IMR-90 (cell line): ENCODE data around the gene NKD1. TPM values are rescaled to one million over a fixed set of nuclear protein-coding genes. Genes with fewer than 3 reads are reported as not detected.

Source experiments
- ATAC-seq: fragments of 200-7000 bp; cut with Tn5 transposase; 2 replicates; pipeline ENCODE4 v1.9.1; 2020; ENCODE audit warnings: low read depth, mild to moderate bottlenecking, moderate library complexity
- BruUV-seq: library from RNA; stranded (reverse); fragments of 400-500 nt; replicated peaks from 2 replicates; lab custom pipeline; 2021; lab: Mats Ljungman, UMichigan
- CTCF ChIA-PET: fragments of 300-600 bp; formaldehyde crosslinking; extraction: SDS; loops from one replicate; lab custom pipeline; 2021; ENCODE audit warnings: antibody characterized with exemption; lab: Yijun Ruan, JAX
- POLR2A ChIA-PET: fragments of 300-600 bp; sonication (Branson Sonifier 250); formaldehyde crosslinking; loops from one replicate; lab custom pipeline; 2022; ENCODE audit warnings: antibody characterized with exemption; ENCODE audit not compliant: unreplicated experiment; lab: Charles Lee
- DNase-seq: peaks from one replicate; pipeline ENCODE4 v3.0.0; 2013
- H2AFZ ChIP-seq: replicated peaks from 2 replicates; pipeline ENCODE3; 2013; ENCODE audit warnings: low read length, mild to moderate bottlenecking; ENCODE audit not compliant: poor library complexity
- H2AK5ac ChIP-seq: 2 replicates; pipeline ENCODE4 v1.6.1; 2013; ENCODE audit warnings: low read depth, low read length, inconsistent platforms
- H2AK9ac ChIP-seq: replicated peaks from 2 replicates; pipeline ENCODE3; 2013; ENCODE audit warnings: mild to moderate bottlenecking, low read depth, low read length, moderate library complexity; ENCODE audit not compliant: poor library complexity
- H2BK120ac ChIP-seq: 2 replicates; pipeline ENCODE4 v1.6.1; 2013; ENCODE audit warnings: low read depth, low read length, inconsistent platforms
- H2BK15ac ChIP-seq: 3 replicates; pipeline ENCODE4 v1.6.1; 2013; ENCODE audit warnings: low read depth, low read length, inconsistent platforms
- H2BK20ac ChIP-seq: 2 replicates; pipeline ENCODE4 v1.6.1; 2013; ENCODE audit warnings: low read depth, mild to moderate bottlenecking, inconsistent platforms, low read length, moderate library complexity
- H2BK5ac ChIP-seq: 2 replicates; pipeline ENCODE4 v1.6.1; 2013; ENCODE audit warnings: mild to moderate bottlenecking, low read depth, low read length, inconsistent platforms; ENCODE audit not compliant: poor library complexity, severe bottlenecking
- H3K14ac ChIP-seq: replicated peaks from 2 replicates; pipeline ENCODE4 v1.6.1; 2013; ENCODE audit warnings: low read depth, low read length, inconsistent platforms
- H3K18ac ChIP-seq: 2 replicates; pipeline ENCODE4 v1.6.1; 2013; ENCODE audit warnings: low read depth, low read length, control low read depth
- H3K23ac ChIP-seq: 2 replicates; pipeline ENCODE4 v1.6.1; 2013; ENCODE audit warnings: low read depth, low read length, inconsistent platforms
- H3K27ac ChIP-seq: 2 replicates; pipeline ENCODE4 v1.5.1; 2013; ENCODE audit warnings: mild to moderate bottlenecking, control low read depth, low read length; ENCODE audit not compliant: insufficient read depth
- H3K27me3 ChIP-seq: 2 replicates; pipeline ENCODE4 v1.6.1; 2013; ENCODE audit warnings: low read length; ENCODE audit not compliant: control insufficient read depth, insufficient read depth
- H3K36me3 ChIP-seq: 2 replicates; pipeline ENCODE4 v1.6.1; 2013; ENCODE audit warnings: low read length, mixed read lengths; ENCODE audit not compliant: control insufficient read depth, insufficient read depth
- H3K4ac ChIP-seq: 2 replicates; pipeline ENCODE4 v1.6.1; 2013; ENCODE audit warnings: low read depth, low read length, inconsistent platforms
- H3K4me1 ChIP-seq: 2 replicates; pipeline ENCODE4 v1.6.1; 2013; ENCODE audit warnings: low read length, mixed read lengths; ENCODE audit not compliant: control insufficient read depth, insufficient read depth
- H3K4me2 ChIP-seq: 2 replicates; pipeline ENCODE4 v1.6.1; 2013; ENCODE audit warnings: low read depth, mild to moderate bottlenecking, control low read depth, low read length, moderate library complexity
- H3K4me3 ChIP-seq: 2 replicates; pipeline ENCODE4 v1.5.1; 2013; ENCODE audit warnings: low read depth, mild to moderate bottlenecking, control low read depth, low read length, moderate library complexity; ENCODE audit not compliant: insufficient read depth
- H3K56ac ChIP-seq: 2 replicates; pipeline ENCODE4 v1.6.1; 2013; ENCODE audit warnings: low read length, inconsistent platforms; ENCODE audit not compliant: insufficient read depth; ENCODE audit errors: extremely low read depth
- H3K79me1 ChIP-seq, 2 experiments: 2 replicates each; pipeline ENCODE4 v1.6.1; 2013; ENCODE audit warnings: low read length in 2 of 2, inconsistent platforms in 1 of 2, low read depth in 1 of 2
- H3K9ac ChIP-seq: 2 replicates; pipeline ENCODE4 v1.6.1; 2013; ENCODE audit warnings: low read depth, low read length, control low read depth
- H3K9me1 ChIP-seq: 2 replicates; pipeline ENCODE4 v1.6.1; 2013; ENCODE audit warnings: low read length, inconsistent platforms; ENCODE audit not compliant: insufficient read depth
- H3K9me3 ChIP-seq: 2 replicates; pipeline ENCODE4 v1.6.1; 2013; ENCODE audit warnings: low read length; ENCODE audit not compliant: control insufficient read depth, insufficient read depth
- H4K20me1 ChIP-seq: 2 replicates; pipeline ENCODE4 v1.6.1; 2013; ENCODE audit warnings: low read length, inconsistent platforms; ENCODE audit not compliant: insufficient read depth
- H4K5ac ChIP-seq: 2 replicates; pipeline ENCODE4 v1.6.1; 2013; ENCODE audit warnings: mild to moderate bottlenecking, low read depth, low read length, control low read depth
- H4K8ac ChIP-seq, 2 experiments: 2 replicates each; pipeline ENCODE4 v1.6.1; 2013; ENCODE audit warnings: low read depth in 2 of 2, low read length in 2 of 2, control low read depth in 1 of 2, inconsistent platforms in 1 of 2
- H4K91ac ChIP-seq: 2 replicates; pipeline ENCODE4 v1.6.1; 2013; ENCODE audit warnings: low read depth, low read length, inconsistent platforms; ENCODE audit not compliant: insufficient read depth
- CHD1 ChIP-seq: IDR thresholded peaks from 2 replicates; pipeline ENCODE4 v1.6.1; 2012; ENCODE audit warnings: low read depth, low read length, improper control_type of control experiment
- ELK1 ChIP-seq: fragments of 150-350 bp; IDR thresholded peaks from 2 replicates; pipeline ENCODE4 v1.6.1; 2016; ENCODE audit warnings: low read depth, mild to moderate bottlenecking, low read length, moderate library complexity, borderline replicate concordance
- MAZ ChIP-seq: IDR thresholded peaks from 2 replicates; pipeline ENCODE4 v1.6.1; 2012; ENCODE audit warnings: low read depth, mild to moderate bottlenecking, low read length, improper control_type of control experiment, moderate library complexity, borderline replicate concordance
- MXI1 ChIP-seq: IDR thresholded peaks from 2 replicates; pipeline ENCODE4 v1.6.1; 2012; ENCODE audit warnings: low read depth, mild to moderate bottlenecking, low read length, moderate library complexity, borderline replicate concordance
- POLR2A ChIP-seq: IDR thresholded peaks from 2 replicates; pipeline ENCODE4 v1.6.1; 2012; ENCODE audit warnings: mild to moderate bottlenecking, low read depth, low read length
- RAD21 ChIP-seq: IDR thresholded peaks from 2 replicates; pipeline ENCODE4 v1.6.1; 2012; ENCODE audit warnings: low read length, improper control_type of control experiment
- RCOR1 ChIP-seq: IDR thresholded peaks from 2 replicates; pipeline ENCODE4 v1.6.1; 2012; ENCODE audit warnings: mild to moderate bottlenecking, low read length, improper control_type of control experiment; ENCODE audit not compliant: insufficient replicate concordance
- RFX5 ChIP-seq: IDR thresholded peaks from 2 replicates; pipeline ENCODE4 v1.8.0; 2012; ENCODE audit warnings: low read depth, mild to moderate bottlenecking, low read length, moderate library complexity
- SMC3 ChIP-seq: fragments of 150-350 bp; IDR thresholded peaks from 2 replicates; pipeline ENCODE4 v1.6.1; 2016; ENCODE audit warnings: low read depth, mild to moderate bottlenecking, antibody characterized with exemption, low read length, moderate library complexity
- USF2 ChIP-seq: fragments of 150-350 bp; IDR thresholded peaks from 2 replicates; pipeline ENCODE4 v1.6.1; 2017; ENCODE audit warnings: mild to moderate bottlenecking, antibody characterized with exemption, low read length, low read depth
- WGBS, 2 experiments: methylation state at CpG; one replicate each; pipeline versions ENCODE4 v1.1.5 to v1.1.7; 2013; ENCODE audit warnings: missing lambda C conversion rate in 2 of 2; ENCODE audit not compliant: insufficient read length in 1 of 2; ENCODE audit errors: extremely low coverage in 2 of 2; 5-methylcytosine and 5-hydroxymethylcytosine counted together
- dilution Hi-C: fragments of 300-500 bp; cut with HindIII; formaldehyde crosslinking; loops from one replicate; pipeline ENCODE4 v1.14.3; 2018; ENCODE audit warnings: low sequenced_read_pairs; ENCODE audit not compliant: unreplicated experiment
- in situ Hi-C: fragments of 300-500 bp; cut with MboI; formaldehyde crosslinking; loops from 3 replicates; pipeline ENCODE4 v1.14.3; 2019; ENCODE audit warnings: low sequenced_read_pairs, inconsistent platforms, mixed read lengths
- intact Hi-C: fragments of 100-400 bp; cut with micrococcal nuclease; formaldehyde crosslinking; loops from 2 replicates; pipeline ENCODE4 v1.10.0; 2022
- polyA plus RNA-seq, 3 experiments: library from polyadenylated mRNA; depleted of rRNA; stranded (reverse); fragments of >200 nt; gene quantifications; 2 replicates each; pipeline ENCODE4 v1.2.3, GENCODE V29; 2012; ENCODE audit warnings: low replicate concordance in 1 of 3
- total RNA-seq: library from RNA; depleted of rRNA; stranded (reverse); fragments of >200 nt; gene quantifications from 2 replicates; pipeline ENCODE4 v1.2.3, GENCODE V29; 2012

Gene NKD1
- total and polyA plus RNA-seq, 2 of the 4 experiments (the other 2 are of a cell fraction), result not detected

GRCh38 chr16:50613964-50614474, 65.8 kb downstream of the NKD1 start:
- no TSS peak for BruUV-seq
- intact Hi-C loops, result no loop called here
- POLR2A ChIA-PET, result no interaction called here

More at GRCh38 chr16:50613964-50614474, 65.8 kb downstream of the NKD1 start:
- Histone ChIP-seq H2BK15ac (no peak overlapping the region), H4K8ac (no peak overlapping the region), H4K20me1 (no peaks in the 10 kb centered on the region), H3K56ac (no peak overlapping the region), H3K4ac (no peak overlapping the region), H4K91ac (no peak overlapping the region), H2AFZ (no peak overlapping the region), H3K27me3 (peaks cover 28% of the 10 kb centered on the region), H3K27ac (no peak overlapping the region), H3K4me3 (no peak overlapping the region), H3K9me3 (no peaks in the 10 kb centered on the region), H3K23ac (no peak overlapping the region), H2BK20ac (no peak overlapping the region), H3K79me1 (no peaks in the 10 kb centered on the region), H3K9ac (no peak overlapping the region), H2BK120ac (no peak overlapping the region), H3K14ac (no peak overlapping the region), H2AK9ac (no peak overlapping the region), H3K9me1 (no peaks in the 10 kb centered on the region), H3K4me1 (no peaks in the 10 kb centered on the region), H2AK5ac (no peak overlapping the region), H3K4me2 (no peak overlapping the region), H2BK5ac (no peak overlapping the region), H3K36me3 (no peaks in the 10 kb centered on the region), H4K5ac (no peak overlapping the region), H3K18ac (no peak overlapping the region)
- CTCF ChIA-PET, result interaction anchor here (0.6 kb wide), 1 partner anchor 760 kb away, joined by 4 read pairs; no protein-coding TSS in a partner anchor
- in situ Hi-C loops (no loop called here), dilution Hi-C loops (no loop called here)
- DNase-seq (no peak), ATAC-seq (no peak)
- TF ChIP-seq USF2 (no peak), MXI1 (no peak), POLR2A (no peak), RFX5 (no peak), ELK1 (no peak), RAD21 (no peak), MAZ (no peak), SMC3 (no peak), RCOR1 (no peak), CHD1 (no peak)
- WGBS, 2 experiments, result no CpG with 5 or more reads among the region's 7 CpGs
